ENCODE measurements around the gene RPL35A. TPM values are rescaled to one million over a fixed set of nuclear protein-coding genes. Genes with fewer than 3 reads are reported as not detected.

The RPL35A gene
- total and polyA plus RNA-seq, 9 of the 15 experiments (the other 6 are each of a cell fraction or from before 2014, with no cell fraction given), result 1,475 to 2,942 (median 2,367) TPM

- TF ChIP-seq ZNF699 (CRISPR knock-in tag; IDR thresholded peaks at IDR 0.05; ENCODE audit: insufficient replicate concordance) (no peak), RBM17 (IDR thresholded peaks at IDR 0.05; ENCODE audit: borderline replicate concordance, low read depth, low read length) (no peak)
Measured at GRCh38 chr3:197906850-197907187, 43.2 kb upstream of the RPL35A start (continued).

GRCh38 chr3:197907196-197907595 is 42.8 kb upstream of the RPL35A start:
- Histone ChIP-seq H3K4me1 (replicated peaks in 1 of 2; ENCODE audit: control insufficient read depth in 2 of 2, insufficient read depth in 2 of 2, low read length in 2 of 2) (peaks cover 0 to 6% of the 10 kb centered on the region in 2 experiments; a peak in 2 of 5 replicates), H4K20me1 (replicated peaks; ENCODE audit: control insufficient read depth, insufficient read depth, low read length) (no peaks in the 10 kb centered on the region), H3K27ac (ENCODE audit: extremely low read depth, low read depth, low read length) (no peak overlapping the region), H3K27me3 (ENCODE audit: control insufficient read depth in 2 of 2, insufficient read depth in 2 of 2, low read length in 2 of 2) (no peaks in the 10 kb centered on the region), H3K9me3 (replicated peaks; ENCODE audit: control insufficient read depth, insufficient read depth, low read depth, low read length) (no peaks in the 10 kb centered on the region), H3K36me3 (ENCODE audit: control insufficient read depth, insufficient read depth, low read length) (no peaks in the 10 kb centered on the region), H3K4me2 (ENCODE audit: insufficient read depth, low read length) (no peak overlapping the region), H3K9ac (ENCODE audit: insufficient read depth in 1 of 2, low read depth in 2 of 2, low read length in 2 of 2) (no peak overlapping the region), H3K9me1 (ENCODE audit: control insufficient read depth, insufficient read depth, low read length) (no peaks in the 10 kb centered on the region), H2AFZ (ENCODE audit: low read depth, low read length) (no peak overlapping the region), H3K79me2 (ENCODE audit: control insufficient read depth, insufficient read depth, low read length) (no peaks in the 10 kb centered on the region), H3K4me3 (no peak overlapping the region)
- BruUV-seq (replicated peaks), result no TSS peak
- POLR2A ChIA-PET, result interaction anchor here (0.7 to 1.0 kb wide), 2 partner anchors 8 to 28 kb away, joined by 3 read pairs; no protein-coding TSS in a partner anchor
- no peak for ATAC-seq
- CTCF ChIA-PET (ENCODE audit: low intra/inter-chr PET ratio), result interaction anchor here (0.9 kb wide), 1 partner anchor 36 kb away, joined by 3 read pairs; no protein-coding TSS in a partner anchor
- no peak for FAIRE-seq
- no peak for DNase-seq (ENCODE audit: extremely low read depth in 1 of 4, low spot score in 3 of 4)
- in situ Hi-C loops (cut with MboI), result no loop called here
- WGBS (ENCODE audit: insufficient coverage, low coverage, missing lambda C conversion rate), result 13% methylated on average over 2 of the region's 2 CpGs
- TF ChIP-seq NCOR1 (IDR thresholded peaks at IDR 0.05), result no peak
- TF ChIP-seq ZNF518B (CRISPR knock-in tag; IDR thresholded peaks at IDR 0.05), result no peak
- no peak for TF ChIP-seq ZNF589 (CRISPR knock-in tag; IDR thresholded peaks at IDR 0.05; ENCODE audit: low read depth)
- TF ChIP-seq ZHX1 (conservative IDR thresholded peaks at IDR 0.05; ENCODE audit: low read length), result no peak
- no peak for TF ChIP-seq RBM17 (IDR thresholded peaks at IDR 0.05; ENCODE audit: borderline replicate concordance, low read depth, low read length)
- TF ChIP-seq RUNX1 (IDR thresholded peaks at IDR 0.05; ENCODE audit: low read depth), result no peak
- TF ChIP-seq, protein P1, sequence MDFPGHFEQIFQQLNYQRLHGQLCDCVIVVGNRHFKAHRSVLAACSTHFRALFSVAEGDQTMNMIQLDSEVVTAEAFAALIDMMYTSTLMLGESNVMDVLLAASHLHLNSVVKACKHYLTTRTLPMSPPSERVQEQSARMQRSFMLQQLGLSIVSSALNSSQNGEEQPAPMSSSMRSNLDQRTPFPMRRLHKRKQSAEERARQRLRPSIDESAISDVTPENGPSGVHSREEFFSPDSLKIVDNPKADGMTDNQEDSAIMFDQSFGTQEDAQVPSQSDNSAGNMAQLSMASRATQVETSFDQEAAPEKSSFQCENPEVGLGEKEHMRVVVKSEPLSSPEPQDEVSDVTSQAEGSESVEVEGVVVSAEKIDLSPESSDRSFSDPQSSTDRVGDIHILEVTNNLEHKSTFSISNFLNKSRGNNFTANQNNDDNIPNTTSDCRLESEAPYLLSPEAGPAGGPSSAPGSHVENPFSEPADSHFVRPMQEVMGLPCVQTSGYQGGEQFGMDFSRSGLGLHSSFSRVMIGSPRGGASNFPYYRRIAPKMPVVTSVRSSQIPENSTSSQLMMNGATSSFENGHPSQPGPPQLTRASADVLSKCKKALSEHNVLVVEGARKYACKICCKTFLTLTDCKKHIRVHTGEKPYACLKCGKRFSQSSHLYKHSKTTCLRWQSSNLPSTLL (IDR thresholded peaks at IDR 0.05), result no peak
- TF ChIP-seq, protein P2, sequence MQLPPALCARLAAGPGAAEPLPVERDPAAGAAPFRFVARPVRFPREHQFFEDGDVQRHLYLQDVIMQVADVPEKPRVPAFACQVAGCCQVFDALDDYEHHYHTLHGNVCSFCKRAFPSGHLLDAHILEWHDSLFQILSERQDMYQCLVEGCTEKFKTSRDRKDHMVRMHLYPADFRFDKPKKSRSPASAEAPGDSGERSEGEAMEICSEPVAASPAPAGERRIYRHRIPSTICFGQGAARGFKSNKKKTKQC (CRISPR knock-in tag; IDR thresholded peaks at IDR 0.05), result no peak
- no peak for TF ChIP-seq HIVEP1 (CRISPR knock-in tag; IDR thresholded peaks at IDR 0.05)
- intact Hi-C loops (cut with micrococcal nuclease), result loop anchor here (5.0 to 10.0 kb wide), 3 partner anchors 145 to 312 kb away; no protein-coding TSS in a partner anchor

All from K562 (cell line).